GM21367 (cell line): ENCODE measurements around the gene SLC30A1.
A peak's percentile ranks its signal among the peaks of the same experiment; 100 is the strongest.
"Not testable (repeated sequence)": the region's sequence is repeated elsewhere in the genome, so short reads cannot be mapped to it uniquely, and the experiment has no call there.

Experiments
- ATAC-seq: cut with Tn5 transposase; IDR thresholded peaks from one replicate; pipeline ENCODE4 v1.9.1; 2021; ENCODE audit not compliant: unreplicated experiment

The SLC30A1 gene

GRCh38 chr1:211588711-211589110, 9.8 kb upstream of the SLC30A1 start:
- ATAC-seq, result no peak

- ATAC-seq, result no peak
Measured at GRCh38 chr1:211587123-211587522, 8.2 kb upstream of the SLC30A1 start.

GRCh38 chr1:211586538-211586937, 7.6 kb upstream of the SLC30A1 start:
- ATAC-seq, result no peak

GRCh38 chr1:211583011-211583992, 4.3 kb upstream of the SLC30A1 start:
- no peak for ATAC-seq

GRCh38 chr1:211581526-211581925, 2.6 kb upstream of the SLC30A1 start:
- ATAC-seq, result no peak

- no peak for ATAC-seq
Measured at GRCh38 chr1:211580303-211580687, 1.3 kb upstream of the SLC30A1 start.

GRCh38 chr1:211579440-211580302, 710 bp upstream of the SLC30A1 start:
- ATAC-seq, result peak; percentile 23

- peak; percentile 37 for ATAC-seq
Measured at GRCh38 chr1:211577819-211578639, 932 bp downstream of the SLC30A1 start.

- no peak for ATAC-seq
Measured at GRCh38 chr1:211577277-211577818, 1.6 kb downstream of the SLC30A1 start.

- ATAC-seq, result no peak
Measured at GRCh38 chr1:211576717-211577116, 2.2 kb downstream of the SLC30A1 start.

GRCh38 chr1:211574705-211575104, 4.3 kb downstream of the SLC30A1 start:
- no peak for ATAC-seq

- no peak for ATAC-seq
Measured at GRCh38 chr1:211571998-211572397, 7.0 kb downstream of the SLC30A1 start.

GRCh38 chr1:211570378-211570777, 8.6 kb downstream of the SLC30A1 start:
- not testable (repeated sequence) for ATAC-seq

- ATAC-seq, result peak; percentile 78
Measured at GRCh38 chr1:211566431-211567025, 12.4 kb downstream of the SLC30A1 start.

GRCh38 chr1:211564084-211564483, 14.9 kb downstream of the SLC30A1 start:
- no peak for ATAC-seq

- ATAC-seq, result no peak
Measured at GRCh38 chr1:211559222-211560010, 19.5 kb downstream of the SLC30A1 start.

GRCh38 chr1:211557894-211558625, 20.9 kb downstream of the SLC30A1 start:
- no peak for ATAC-seq

- no peak for ATAC-seq
Measured at GRCh38 chr1:211553549-211553948, 25.4 kb downstream of the SLC30A1 start.
